Body of pancreas (tissue), 4 donors: ENCODE data around the gene TMEM92.

Experiments
- CTCF ChIP-seq, 7 experiments: fragments of 450-650 bp in 4 of 7; fragments of 200-600 bp in 3 of 7; sonication (generic) in 3 of 7; IDR thresholded peaks; one replicate each; pipeline ENCODE4 v1.5.1; 2016 to 2019; ENCODE audit warnings: antibody characterized with exemption in 7 of 7
- POLR2A ChIP-seq, 3 donors: fragments of 450-650 bp; IDR thresholded peaks; one replicate each; pipeline ENCODE4 v1.6.1; 2016; ENCODE audit warnings: antibody characterized with exemption in 3 of 3, mild to moderate bottlenecking in 2 of 3

GRCh38 chr17:50322271-50322670 lies 48.0 kb downstream of the TMEM92 start:
- no peak for TF ChIP-seq CTCF (IDR thresholded peaks at IDR 0.05)
- no peak for TF ChIP-seq POLR2A (IDR thresholded peaks at IDR 0.05)
